Raji (cell line): ENCODE results near the gene NFE2L3.

ENCODE experiments used
- POLR2A ChIP-seq: IDR thresholded peaks from 2 replicates; pipeline ENCODE4 v1.6.1; 2011; ENCODE audit warnings: low read depth, low read length, control low read depth; ENCODE audit not compliant: insufficient read depth

NFE2L3 gene

DNA sequence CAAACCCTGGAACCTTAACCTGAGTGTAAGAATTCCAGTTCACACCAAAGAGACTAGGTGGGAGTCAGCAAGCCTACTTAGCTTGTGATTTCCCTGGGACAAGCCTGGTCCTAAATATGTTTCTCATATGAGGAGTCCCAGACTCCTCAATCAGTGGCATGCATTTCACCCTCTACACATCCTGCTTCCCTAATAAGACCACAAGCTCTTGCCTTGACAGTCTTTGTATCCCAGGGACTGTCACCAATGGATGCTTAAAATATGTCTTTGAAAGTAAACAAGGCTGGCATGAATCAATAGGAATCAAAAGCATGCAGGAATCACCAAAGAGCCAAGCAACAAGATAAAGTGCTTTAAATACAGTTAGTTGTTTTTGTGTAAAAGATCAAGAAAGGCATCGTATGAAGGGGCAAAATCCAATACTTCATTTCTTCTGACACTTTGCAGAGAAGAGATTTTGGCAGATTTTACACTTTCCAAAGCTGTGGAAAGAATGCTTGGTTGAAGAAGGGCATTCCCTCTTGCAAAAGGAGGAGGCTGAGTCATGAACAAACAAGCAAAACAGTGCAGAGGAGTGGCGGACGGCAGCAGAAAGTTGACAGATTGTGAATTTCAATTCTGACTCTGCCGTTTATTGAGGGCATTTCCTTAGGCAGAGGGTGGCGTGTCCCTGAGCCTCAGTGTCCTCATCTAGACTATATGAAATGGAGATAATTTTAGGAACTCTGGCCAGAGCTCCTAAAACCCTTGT is 8.5 kb upstream of the NFE2L3 start:
- no peak for TF ChIP-seq POLR2A

DNA sequence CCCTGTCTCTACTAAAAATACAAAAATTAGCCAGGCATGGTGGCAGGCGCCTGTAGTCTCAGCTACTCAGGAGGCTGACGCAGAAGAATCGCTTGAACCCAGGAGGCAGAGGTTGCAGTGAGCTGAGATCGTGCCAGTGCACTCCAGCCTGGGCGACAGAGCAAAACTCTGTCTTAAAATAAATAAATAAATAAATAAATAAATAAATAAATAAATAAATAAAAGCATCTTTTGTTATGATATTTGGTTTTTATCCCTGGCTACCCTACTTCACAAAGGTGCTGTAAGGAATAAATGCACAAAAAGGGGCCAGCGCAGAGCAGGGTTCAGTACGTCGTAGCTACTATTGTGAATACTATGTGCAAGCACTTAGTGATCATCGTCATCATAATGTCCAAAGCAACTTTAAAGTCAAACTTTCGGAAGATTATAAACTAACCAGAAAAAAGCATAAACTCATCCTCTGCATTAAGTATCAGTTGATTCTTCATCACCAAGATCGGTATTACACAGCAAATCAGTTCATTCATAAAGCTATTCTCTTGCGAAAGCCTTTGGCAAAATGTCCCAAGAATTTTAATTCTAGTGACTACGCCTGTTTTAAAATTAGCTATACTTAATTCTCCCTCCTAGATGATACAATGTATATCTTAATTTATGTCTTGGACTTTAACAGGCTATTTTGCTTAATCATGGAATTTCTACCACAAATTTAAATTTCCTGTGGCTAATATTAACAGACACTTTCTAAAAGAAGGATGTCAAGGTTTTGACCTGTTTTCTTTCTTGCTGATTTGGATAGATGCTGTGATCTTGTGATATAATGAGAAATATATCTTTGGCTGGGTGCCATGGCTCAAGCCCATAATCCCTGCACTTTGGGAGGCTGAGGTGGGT is 7.6 kb upstream of the NFE2L3 start:
- no peak for TF ChIP-seq POLR2A

DNA sequence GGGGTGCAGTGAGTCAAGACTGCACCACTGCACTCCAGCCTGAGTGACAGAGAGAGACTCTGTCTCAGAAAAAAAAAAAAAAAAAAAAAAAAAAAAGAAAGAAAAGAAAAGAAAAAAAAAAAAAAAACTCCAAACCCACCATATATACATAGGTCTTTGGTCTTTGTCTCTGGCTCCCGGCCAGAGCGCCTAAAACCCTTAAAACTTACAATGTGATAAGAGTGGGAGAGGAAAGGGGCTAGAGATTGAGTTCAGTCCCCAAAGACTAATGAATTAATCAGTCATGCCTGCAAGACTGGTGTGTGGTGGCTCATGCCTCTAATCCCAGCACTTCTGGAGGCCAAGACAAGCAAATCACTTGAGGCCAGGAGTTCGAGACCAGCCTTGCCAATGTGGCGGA is 6.8 kb upstream of the NFE2L3 start:
- TF ChIP-seq POLR2A: no peak

DNA sequence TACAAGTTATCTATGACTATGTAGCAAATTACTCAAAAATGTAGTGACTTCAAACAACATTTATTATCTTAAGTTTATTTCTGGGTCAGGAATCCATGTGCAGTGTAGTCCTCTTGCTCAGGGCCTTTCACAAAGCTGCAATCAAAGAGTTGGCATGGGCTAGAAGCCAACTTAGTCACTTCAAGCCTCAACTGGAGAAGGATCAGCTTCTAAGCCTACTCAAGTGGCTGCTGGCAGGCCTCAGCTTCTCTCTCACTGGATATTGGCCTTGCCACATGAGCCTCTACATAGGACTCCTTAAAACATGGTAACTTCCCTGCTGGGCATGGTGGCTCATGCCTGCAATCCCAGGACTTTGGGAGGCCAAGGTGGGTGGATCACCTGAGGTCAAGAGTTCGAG is 5.0 kb upstream of the NFE2L3 start:
- no peak for TF ChIP-seq POLR2A

DNA sequence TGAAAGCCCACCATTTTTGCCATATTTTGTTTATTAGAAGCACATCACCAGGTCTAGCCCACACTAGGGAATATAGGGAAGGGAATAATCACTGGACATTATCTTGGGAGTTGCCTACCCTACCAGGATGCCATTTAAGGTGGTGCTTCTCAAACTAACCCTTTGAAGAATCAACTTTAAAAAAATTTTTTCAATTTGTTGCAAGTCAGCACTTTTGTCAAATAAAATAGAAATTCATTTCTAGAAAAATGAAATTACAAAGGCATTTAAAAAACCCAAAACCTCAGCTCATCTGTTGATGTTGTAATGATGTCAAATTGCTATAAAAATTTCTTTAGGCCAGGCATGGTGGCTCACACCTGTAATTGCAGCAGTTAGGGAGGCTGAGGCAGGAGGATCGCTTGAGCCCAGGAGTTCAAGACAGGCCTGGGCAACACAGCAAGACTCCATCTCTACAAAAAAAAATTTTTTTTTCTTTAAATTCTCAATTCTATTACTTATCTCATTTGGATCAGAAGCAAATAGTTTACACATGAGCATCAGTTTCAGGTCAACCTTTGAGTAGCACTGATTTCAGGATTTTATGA is 2.5 kb upstream of the NFE2L3 start:
- no peak for TF ChIP-seq POLR2A

DNA sequence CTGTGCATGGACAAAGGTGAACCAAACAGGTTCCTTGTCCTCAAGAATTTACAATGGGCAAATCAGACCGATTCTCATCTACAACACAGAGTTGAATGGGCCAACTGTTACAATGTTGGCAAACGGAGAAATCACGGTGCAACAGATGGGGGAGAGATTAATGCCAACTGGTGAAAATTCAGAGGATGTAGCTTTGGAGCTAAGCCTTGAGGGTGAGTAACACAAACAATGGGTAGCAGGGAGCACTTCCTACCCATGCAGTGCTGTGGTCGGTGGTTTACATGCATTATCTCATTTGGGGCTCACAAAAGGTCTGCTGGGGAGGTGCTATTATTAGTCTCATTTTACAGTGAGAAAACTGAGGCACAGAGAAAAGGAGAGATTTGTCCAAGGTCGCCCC is 902 bp upstream of the NFE2L3 start:
- TF ChIP-seq POLR2A: no peak

DNA sequence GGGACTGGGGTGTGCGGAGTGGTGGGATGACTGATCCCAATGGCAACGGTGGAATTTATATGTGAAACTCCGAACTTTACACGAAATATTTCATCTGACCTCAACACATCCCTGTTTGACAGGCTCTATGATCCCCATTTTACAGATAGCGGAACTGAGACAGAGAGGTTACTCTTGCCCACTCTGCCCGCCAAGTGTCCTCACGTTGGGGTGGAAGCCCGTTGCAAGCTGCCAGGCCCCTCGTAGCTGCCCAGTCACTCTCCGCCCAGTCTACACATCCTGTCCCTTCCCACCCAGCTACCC is 397 bp upstream of the NFE2L3 start:
- TF ChIP-seq POLR2A: no peak

DNA sequence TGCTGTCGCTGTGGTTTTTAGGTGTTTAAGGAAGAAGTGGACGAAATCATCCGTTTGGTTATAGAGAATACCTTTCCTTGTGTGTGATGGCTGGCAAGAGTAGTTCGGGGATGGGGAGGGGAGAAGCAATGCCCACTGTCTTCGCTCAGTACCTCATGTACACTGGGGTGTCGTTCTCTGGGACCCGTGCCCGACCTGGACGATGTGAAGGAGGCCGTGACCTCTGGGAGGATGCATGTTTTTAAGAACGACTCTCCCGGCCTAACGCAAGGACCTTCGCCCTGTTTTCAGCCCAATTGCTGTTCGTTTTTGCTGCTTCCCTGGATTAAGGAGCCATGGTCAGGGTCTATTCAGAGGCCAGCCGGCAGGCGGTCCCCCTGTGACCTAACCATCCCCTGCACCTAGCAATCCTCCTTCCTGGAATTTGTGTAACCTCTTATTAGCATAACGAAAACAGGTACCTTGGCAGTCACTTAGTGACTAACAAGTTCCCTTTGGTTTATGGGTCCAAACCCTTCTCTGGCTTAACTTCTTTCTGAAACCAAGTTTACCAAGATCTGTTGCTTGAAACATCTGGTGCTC is 1.3 kb downstream of the NFE2L3 start:
- TF ChIP-seq POLR2A: no peak

DNA sequence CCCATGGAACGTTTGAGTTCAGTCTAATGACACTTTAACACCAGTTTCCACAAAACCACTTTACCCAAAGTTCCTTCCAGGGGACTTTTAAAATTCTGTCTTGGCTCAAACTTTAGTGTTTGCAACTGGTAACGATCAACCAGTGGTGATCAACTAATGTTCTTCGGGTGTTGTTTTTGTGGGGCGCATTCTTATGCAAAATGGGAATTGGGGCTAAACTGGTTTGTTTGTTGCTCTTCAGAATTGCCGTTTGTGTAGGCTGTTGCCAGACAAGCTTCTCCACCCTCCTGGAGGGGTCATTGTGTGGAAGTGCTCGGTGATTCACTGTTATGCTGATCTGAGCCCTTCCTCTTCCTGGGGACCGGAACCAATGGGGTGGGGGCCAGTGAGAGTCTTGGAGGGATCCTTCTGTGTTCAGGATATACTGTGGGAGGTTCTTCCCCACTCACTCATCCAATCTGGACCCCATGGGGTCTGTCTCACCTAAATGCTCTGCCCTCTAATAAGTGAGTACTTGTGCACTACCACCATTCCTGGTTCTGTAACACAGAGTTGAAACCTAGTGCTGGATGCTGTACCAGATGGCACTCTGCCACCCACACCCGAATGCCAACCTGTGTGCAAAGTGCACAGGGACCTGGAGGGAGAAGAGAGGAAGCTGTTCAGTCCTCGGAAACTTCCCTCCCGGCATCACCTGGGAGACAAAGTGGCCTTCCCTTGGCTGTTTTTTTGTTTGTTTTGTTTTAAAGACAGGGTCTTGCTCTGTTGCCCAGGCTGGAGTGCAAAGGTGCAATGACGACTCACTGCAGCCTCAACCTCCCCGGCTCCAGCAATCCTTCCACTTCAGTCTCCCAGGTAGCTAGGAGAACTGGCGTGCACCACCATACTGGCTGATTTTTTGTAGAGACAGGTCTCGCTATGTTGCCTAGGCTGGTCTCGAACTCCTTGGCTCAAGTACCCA is 2.1 kb downstream of the NFE2L3 start:
- no peak for TF ChIP-seq POLR2A

DNA sequence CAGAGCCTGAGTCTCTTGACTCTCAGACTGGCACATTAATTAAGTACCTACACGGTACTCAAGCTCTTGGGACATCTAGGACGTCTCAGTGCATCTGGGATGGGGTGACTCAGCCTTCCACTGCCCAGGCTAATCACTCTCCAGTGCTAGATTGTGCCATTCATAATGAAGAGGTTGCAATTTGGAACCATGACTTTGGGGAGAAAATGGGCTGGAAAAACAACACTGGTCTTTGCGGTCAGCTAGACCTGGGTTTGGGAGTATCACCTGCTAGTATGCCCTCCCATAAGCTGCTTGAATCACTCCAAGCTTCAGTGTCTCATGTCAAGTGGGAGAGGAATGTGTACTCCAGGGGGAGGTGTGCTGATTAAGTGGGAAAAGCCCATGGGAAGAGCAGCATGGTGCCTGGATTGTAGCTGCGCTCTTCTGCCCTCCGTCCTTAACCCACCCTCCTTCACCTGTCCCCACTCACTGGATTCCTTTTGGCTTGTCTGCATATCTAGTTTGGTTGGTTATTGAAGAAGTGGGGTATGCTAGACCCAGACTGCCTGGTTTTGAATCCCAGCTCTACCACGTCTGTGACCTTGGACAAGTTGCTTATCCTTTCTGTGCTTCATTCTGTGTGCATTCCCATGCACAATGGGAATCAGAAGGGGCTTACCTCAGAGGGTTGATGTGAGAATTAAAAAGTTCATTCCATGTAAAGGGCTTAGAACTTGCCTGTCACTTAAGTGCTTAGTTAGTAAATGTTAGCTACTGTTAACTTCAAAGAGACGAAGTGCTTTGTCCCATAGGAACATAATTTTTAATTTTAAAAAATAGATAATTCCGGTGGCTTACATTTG is 3.8 kb downstream of the NFE2L3 start:
- TF ChIP-seq POLR2A: no peak

DNA sequence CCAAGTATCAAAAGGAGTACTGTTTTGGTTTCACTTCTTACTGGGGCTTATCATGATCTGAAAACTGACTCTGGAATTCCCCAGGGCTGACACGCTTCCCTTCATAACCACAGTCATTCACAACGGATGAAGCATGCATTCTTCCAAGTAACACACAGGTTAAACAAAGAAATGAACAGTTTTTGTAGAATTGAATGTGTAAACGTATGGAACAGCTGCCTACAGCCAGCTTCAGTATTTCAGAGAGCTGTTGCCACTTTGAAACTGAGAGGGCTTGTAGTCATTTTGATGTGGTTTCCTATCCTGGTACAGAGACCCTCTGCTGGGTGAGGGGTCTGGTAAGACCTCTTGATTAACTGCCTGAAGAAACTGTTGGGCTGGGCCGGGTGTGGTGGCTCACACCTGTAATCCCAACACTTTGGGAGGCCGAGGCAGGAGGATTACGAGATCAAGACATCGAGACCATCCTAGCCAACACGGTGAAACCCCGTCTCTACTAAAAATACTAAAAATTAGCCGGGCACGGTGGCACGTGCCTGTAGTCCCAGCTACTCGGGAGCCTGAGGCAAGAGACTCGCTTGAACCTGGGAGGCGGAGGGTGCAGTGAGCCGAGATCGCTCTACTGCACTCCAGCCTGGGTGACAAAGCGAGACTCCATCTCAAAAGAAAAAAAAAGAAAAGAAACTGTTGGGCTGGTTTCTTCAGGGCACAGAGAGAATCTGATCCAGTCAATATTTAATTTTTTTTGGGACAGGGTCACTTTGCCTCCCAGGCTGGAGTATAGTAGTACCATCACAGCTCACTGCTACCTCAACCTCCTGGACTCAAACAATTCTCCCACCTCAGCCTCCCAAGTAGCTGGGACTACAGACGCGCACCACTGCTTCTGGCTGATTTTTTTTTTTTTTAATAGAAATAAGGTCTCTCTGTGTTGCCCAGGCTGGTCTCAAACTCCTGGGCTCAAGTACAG is 4.7 kb downstream of the NFE2L3 start:
- TF ChIP-seq POLR2A: no peak

DNA sequence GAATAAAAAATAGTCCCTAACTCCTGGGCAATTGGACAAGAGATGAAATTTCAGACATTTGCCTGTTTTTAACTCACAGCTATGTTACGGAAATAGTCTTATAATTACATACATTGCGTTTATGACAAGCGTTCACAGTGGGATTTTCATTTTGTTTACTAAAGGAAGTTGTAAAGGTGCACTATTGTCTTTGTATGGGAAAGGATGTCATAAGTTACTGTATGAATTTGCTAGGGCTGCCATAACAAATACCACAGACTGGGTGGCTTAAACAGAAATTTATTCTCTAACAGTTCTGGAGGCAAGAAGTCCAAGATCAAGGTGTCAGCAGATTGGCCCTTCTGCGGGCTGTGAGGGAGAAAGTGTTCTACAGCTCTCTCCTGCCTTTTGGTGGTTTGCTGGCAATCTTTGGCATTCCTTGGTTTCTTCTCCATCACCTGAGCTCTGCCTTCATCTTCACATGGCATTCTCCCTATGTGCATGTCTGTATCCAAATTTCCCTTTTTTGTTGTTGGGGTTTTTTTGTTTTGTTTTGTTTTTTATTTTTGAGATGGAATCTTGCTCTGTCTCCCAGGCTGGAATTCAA is 5.6 kb downstream of the NFE2L3 start:
- TF ChIP-seq POLR2A: no peak
